Coronary artery (tissue), 2 donors: ENCODE results near the gene CDH23.

Source experiments
- DNase-seq: peaks from one replicate; pipeline ENCODE4 v3.0.0-alpha.2; 2017; ENCODE audit warnings: low spot score
- H3K27ac ChIP-seq, 2 donors: fragments of 200-600 bp; sonication (generic); one replicate each; pipeline ENCODE4 v1.5.1; 2016 to 2019
- H3K4me3 ChIP-seq: fragments of 200-600 bp; sonication (generic); 2 replicates; pipeline ENCODE4 v1.5.1; 2016; ENCODE audit warnings: mild to moderate bottlenecking, moderate library complexity
- CTCF ChIP-seq: fragments of 200-600 bp; sonication (generic); IDR thresholded peaks from one replicate; pipeline ENCODE4 v1.5.1; 2019; ENCODE audit warnings: antibody characterized with exemption

Gene CDH23

GRCh38 chr10:71644307-71645180, 247.8 kb downstream of the CDH23 start:
- Histone ChIP-seq H3K4me3 (no peak overlapping the region), H3K27ac (no peak overlapping the region)
- no peak for TF ChIP-seq CTCF
- no peak for DNase-seq

GRCh38 chr10:71645185-71645584, 248.5 kb downstream of the CDH23 start:
- Histone ChIP-seq H3K27ac (no peak overlapping the region), H3K4me3 (no peak overlapping the region)
- no peak for DNase-seq
- TF ChIP-seq CTCF, result no peak

- no peak overlapping the region for H3K4me3 ChIP-seq
- H3K27ac ChIP-seq, result no peak overlapping the region
- no peak for DNase-seq
- no peak for TF ChIP-seq CTCF
These were observed 249.3 kb downstream of the CDH23 start for GRCh38 chr10:71646037-71646436.

- no peak overlapping the region for H3K27ac ChIP-seq
- H3K4me3 ChIP-seq, result no peak overlapping the region
- DNase-seq, result no peak
- no peak for TF ChIP-seq CTCF
These were observed 250.0 kb downstream of the CDH23 start for GRCh38 chr10:71646592-71647292.

- H3K4me3 ChIP-seq, result no peak overlapping the region
- no peak overlapping the region for H3K27ac ChIP-seq
- DNase-seq, result no peak
- no peak for TF ChIP-seq CTCF
These were observed 251.0 kb downstream of the CDH23 start for GRCh38 chr10:71647526-71648253.

GRCh38 chr10:71648254-71648932, 251.7 kb downstream of the CDH23 start:
- no peak for TF ChIP-seq CTCF
- Histone ChIP-seq H3K4me3 (no peak overlapping the region), H3K27ac (no peak overlapping the region)
- DNase-seq, result no peak
